Keratinocyte (primary cell): Measurements from ENCODE around the gene PGC. TPM values are rescaled to one million over a fixed set of nuclear protein-coding genes. Genes with fewer than 3 reads are reported as not detected.

Experiments
- DNase-seq: peaks from one replicate; pipeline ENCODE4 v3.0.0-alpha.2; 2011; ENCODE audit warnings: low read depth, missing footprints, low spot score
- FAIRE-seq: peaks from 2 replicates; lab custom pipeline; 2011; peaks lifted over from hg19 to GRCh38; lab: Jason Lieb, UNC
- H2AFZ ChIP-seq: 2 replicates; pipeline ENCODE4 v1.6.0; 2012; ENCODE audit warnings: low read length, control low read depth, inconsistent platforms; ENCODE audit not compliant: control insufficient read depth
- H3K27ac ChIP-seq: 2 replicates; pipeline ENCODE4 v1.5.1; 2011; ENCODE audit warnings: low read length; ENCODE audit not compliant: control insufficient read depth, insufficient read depth
- H3K27me3 ChIP-seq: 3 replicates; pipeline ENCODE4 v1.6.0; 2011; ENCODE audit warnings: low read length; ENCODE audit not compliant: control insufficient read depth, insufficient read depth; ENCODE audit errors: extremely low read depth
- H3K36me3 ChIP-seq, 2 experiments: 2 replicates in 1 of 2; 3 replicates in 1 of 2; pipeline ENCODE4 v1.5.1; 2011; ENCODE audit warnings: low read length in 2 of 2, mild to moderate bottlenecking in 1 of 2; ENCODE audit not compliant: control insufficient read depth in 2 of 2, insufficient read depth in 2 of 2; ENCODE audit errors: extremely low read depth in 1 of 2
- H3K4me1 ChIP-seq: 3 replicates; pipeline ENCODE4 v1.5.1; 2011; ENCODE audit warnings: low read length; ENCODE audit not compliant: control insufficient read depth, insufficient read depth; ENCODE audit errors: extremely low read depth
- H3K4me2 ChIP-seq: 3 replicates; pipeline ENCODE4 v1.6.0; 2011; ENCODE audit warnings: low read depth, low read length; ENCODE audit not compliant: control insufficient read depth, insufficient read depth; ENCODE audit errors: extremely low read depth
- H3K4me3 ChIP-seq, 3 experiments: fragments of 200-600 bp in 1 of 3; sonication (generic) in 1 of 3; 2 replicates in 2 of 3; 3 replicates in 1 of 3; pipeline ENCODE4 v1.5.1; 2011 to 2016; ENCODE audit warnings: low read length in 3 of 3, mild to moderate bottlenecking in 3 of 3, control low read depth in 2 of 3, inconsistent platforms in 1 of 3, low read depth in 1 of 3, mixed read lengths in 1 of 3, mixed run types in 1 of 3, moderate library complexity in 1 of 3; ENCODE audit not compliant: control insufficient read depth in 2 of 3, insufficient read depth in 2 of 3; ENCODE audit errors: extremely low read depth in 1 of 3
- H3K79me2 ChIP-seq: 2 replicates; pipeline ENCODE4 v1.6.0; 2012; ENCODE audit warnings: low read length; ENCODE audit not compliant: control insufficient read depth, insufficient read depth
- H3K9ac ChIP-seq: 3 replicates; pipeline ENCODE4 v1.6.0; 2011; ENCODE audit warnings: low read length; ENCODE audit not compliant: control insufficient read depth, insufficient read depth; ENCODE audit errors: extremely low read depth
- H3K9me1 ChIP-seq: 3 replicates; pipeline ENCODE4 v1.6.0; 2011; ENCODE audit warnings: low read length; ENCODE audit not compliant: control insufficient read depth, insufficient read depth; ENCODE audit errors: extremely low read depth
- H3K9me3 ChIP-seq: 2 replicates; pipeline ENCODE4 v1.5.1; 2012; ENCODE audit warnings: low read depth, low read length; ENCODE audit not compliant: control insufficient read depth
- H4K20me1 ChIP-seq: 3 replicates; pipeline ENCODE4 v1.6.0; 2011; ENCODE audit warnings: low read length; ENCODE audit not compliant: control insufficient read depth, insufficient read depth; ENCODE audit errors: extremely low read depth
- CTCF ChIP-seq, 3 experiments: IDR thresholded peaks in 1 of 3; conservative IDR thresholded peaks in 1 of 3; optimal IDR thresholded peaks in 1 of 3; 2 replicates in 2 of 3; 3 replicates in 1 of 3; pipeline versions ENCODE3 to v1.5.1; 2011; ENCODE audit warnings: low read length in 3 of 3, mild to moderate bottlenecking in 3 of 3, moderate library complexity in 2 of 3, control low read depth in 1 of 3, inconsistent platforms in 1 of 3; ENCODE audit not compliant: insufficient read depth in 2 of 3; ENCODE audit errors: extremely low read depth in 1 of 3
- EZH2 ChIP-seq: IDR thresholded peaks from one replicate; pipeline ENCODE4 v1.6.1; 2012; ENCODE audit warnings: inconsistent platforms, mild to moderate bottlenecking, low read length, moderate library complexity
- dilution Hi-C: fragments of 300-500 bp; cut with MboI; formaldehyde crosslinking; loops from one replicate; pipeline ENCODE4 v1.7.0; 2020; ENCODE audit warnings: low sequenced_read_pairs; ENCODE audit not compliant: extremely low pct_ligation_motif_present
- polyA plus RNA-seq, 5 experiments: library from polyadenylated mRNA; depleted of rRNA in 3 of 5; stranded (reverse) in 3 of 5; stranded (forward) in 1 of 5; unstranded in 1 of 5; fragments of >200 nt; gene quantifications; 1 replicate in 1 of 5; 2 replicates in 3 of 5; 3 replicates in 1 of 5; pipeline versions ENCODE4 v1.2.1 to v1.2.3, GENCODE V29; 2011 to 2012; ENCODE audit warnings: missing spikeins in 2 of 5, low read depth in 1 of 5, low replicate concordance in 1 of 5

Gene PGC
- polyA plus RNA-seq, 1 donor (not counting 4 experiments of a cell fraction or from before 2014, with no cell fraction given), result not detected

DNA sequence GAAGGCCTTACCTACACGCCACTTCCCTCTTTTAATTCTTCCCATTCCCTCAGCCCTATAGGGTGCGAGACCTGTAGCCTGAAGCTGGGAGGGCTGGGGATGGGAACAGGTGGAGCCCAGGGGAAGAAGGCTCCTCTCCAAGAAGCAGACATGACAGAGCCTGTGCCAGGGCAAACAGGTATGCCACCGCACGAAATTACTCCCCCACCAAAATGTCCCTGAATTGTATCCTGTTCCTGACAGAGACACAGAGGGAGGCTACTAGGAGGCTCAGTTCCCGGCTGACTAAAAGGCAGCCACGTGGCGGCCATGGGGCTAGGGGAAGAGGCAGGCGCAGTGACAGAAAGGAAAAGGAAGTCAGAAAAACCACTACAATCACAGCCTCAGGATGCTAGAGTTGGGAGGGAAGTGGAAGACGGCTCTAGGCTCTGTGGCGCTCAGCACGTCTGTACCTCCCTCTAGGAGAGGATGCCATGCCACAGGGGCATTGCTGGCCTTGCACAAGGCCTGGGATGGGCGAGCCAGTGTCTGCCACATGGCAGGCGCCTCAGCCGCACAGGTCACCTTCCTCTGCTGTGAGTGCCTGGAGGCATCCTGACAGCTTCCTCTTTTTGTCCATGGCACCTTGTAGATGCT, 39.5 kb downstream of the PGC start:
- no peak for DNase-seq
- H3K79me2 ChIP-seq, result no peaks in the 10 kb centered on the region
- H3K4me3 ChIP-seq, result no peak overlapping the region
- dilution Hi-C loops, result no loop called here
- H2AFZ ChIP-seq, result peak overlapping the region; percentile 21
- H3K9me3 ChIP-seq, result no peaks in the 10 kb centered on the region
- H3K4me1 ChIP-seq, result peaks cover 27% of the 10 kb centered on the region
- H4K20me1 ChIP-seq, result no peaks in the 10 kb centered on the region
- H3K27ac ChIP-seq, result no peak overlapping the region
- FAIRE-seq, result no peak
- H3K27me3 ChIP-seq, result no peaks in the 10 kb centered on the region
- H3K9ac ChIP-seq, result no peak overlapping the region
- no peaks in the 10 kb centered on the region for H3K9me1 ChIP-seq
- TF ChIP-seq CTCF (optimal IDR thresholded peaks at IDR 0.05 in 1 of 3, IDR thresholded peaks at IDR 0.05 in 1 of 3, conservative IDR thresholded peaks at IDR 0.05 in 1 of 3; ENCODE audit: extremely low read depth in 1 of 3, insufficient read depth in 2 of 3, low read length in 3 of 3) (no peak), EZH2 (no peak)
- H3K36me3 ChIP-seq, result peaks cover 0 to 1% of the 10 kb centered on the region in 2 experiments
- H3K4me2 ChIP-seq, result no peak overlapping the region

DNA sequence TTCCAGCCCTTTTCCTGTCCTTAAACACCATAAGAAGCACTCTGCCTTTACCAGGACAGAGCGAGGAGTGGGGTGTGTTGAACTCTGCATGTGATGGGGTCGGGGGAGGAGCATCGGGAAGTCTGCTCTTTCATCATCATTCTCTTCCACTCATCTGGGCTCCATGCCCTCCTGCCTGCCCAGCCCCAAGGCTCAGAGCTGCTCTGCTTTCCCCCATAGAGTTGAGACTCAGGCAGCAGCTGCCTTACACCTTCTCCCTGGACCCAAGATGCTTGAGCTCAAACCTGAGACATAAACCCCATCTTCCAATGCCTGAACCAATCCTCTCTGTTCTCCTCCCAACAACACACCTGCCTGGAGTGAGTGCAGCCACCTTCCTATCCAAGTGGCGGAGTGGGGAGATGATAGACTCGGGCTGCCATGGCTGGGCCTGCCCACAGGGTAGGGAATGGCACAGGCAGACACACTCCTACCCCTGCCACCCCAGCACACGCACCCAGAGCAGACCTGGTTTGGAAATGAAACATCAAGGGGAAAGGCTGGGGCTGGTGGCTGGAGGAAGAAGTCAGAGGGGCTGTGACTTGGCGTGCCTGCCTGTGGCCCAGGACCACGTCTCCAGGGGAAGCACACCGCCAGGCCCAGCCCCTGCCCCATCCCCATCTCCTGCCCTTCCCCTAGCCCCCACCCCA, 40.2 kb downstream of the PGC start:
- Histone ChIP-seq H3K4me2 (no peak overlapping the region), H3K27ac (no peak overlapping the region), H2AFZ (no peak overlapping the region), H3K27me3 (no peaks in the 10 kb centered on the region), H3K9me1 (no peaks in the 10 kb centered on the region), H3K4me1 (peaks cover 23% of the 10 kb centered on the region), H3K9me3 (no peaks in the 10 kb centered on the region), H4K20me1 (no peaks in the 10 kb centered on the region), H3K9ac (no peak overlapping the region), H3K79me2 (no peaks in the 10 kb centered on the region), H3K4me3 (no peak overlapping the region), H3K36me3 (peaks cover 0 to 1% of the 10 kb centered on the region in 2 experiments)
- dilution Hi-C loops, result no loop called here
- TF ChIP-seq EZH2, result no peak
- TF ChIP-seq CTCF (optimal IDR thresholded peaks at IDR 0.05 in 1 of 3, IDR thresholded peaks at IDR 0.05 in 1 of 3, conservative IDR thresholded peaks at IDR 0.05 in 1 of 3; ENCODE audit: extremely low read depth in 1 of 3, insufficient read depth in 2 of 3, low read length in 3 of 3), result no peak
- DNase-seq (no peak), FAIRE-seq (peak; percentile 9)
